Astrocyte (in vitro differentiated cells and primary cell): ENCODE data around the gene SNX27.

Experiments used
- CTCF ChIP-seq: IDR thresholded peaks from 2 replicates; pipeline ENCODE4 v1.5.1; 2011; ENCODE audit warnings: low read depth, mild to moderate bottlenecking, inconsistent platforms, low read length, moderate library complexity; ENCODE audit not compliant: insufficient read depth
- EZH2 ChIP-seq: IDR thresholded peaks from 2 replicates; pipeline ENCODE4 v1.6.1; 2012; ENCODE audit warnings: mild to moderate bottlenecking, low read length, inconsistent platforms; ENCODE audit not compliant: insufficient read depth

- TF ChIP-seq CTCF (no peak), EZH2 (no peak)
Observed at GRCh38 chr1:151739590-151740355, 127.9 kb downstream of the SNX27 start.
